Uterus (tissue), 2 donors: ENCODE measurements around the gene SDHAF2.

ENCODE experiments used
- CTCF ChIP-seq, 4 experiments: fragments of 200-600 bp in 2 of 4; fragments of 450-650 bp in 2 of 4; sonication (generic) in 2 of 4; IDR thresholded peaks; one replicate each; pipeline ENCODE4 v1.5.1; 2016 to 2019; ENCODE audit warnings: antibody characterized with exemption in 4 of 4, mild to moderate bottlenecking in 2 of 4, moderate library complexity in 1 of 4
- POLR2A ChIP-seq, 2 donors: fragments of 450-650 bp; IDR thresholded peaks; one replicate each; pipeline ENCODE4 v1.6.1; 2016; ENCODE audit warnings: antibody characterized with exemption in 2 of 2, mild to moderate bottlenecking in 1 of 2, moderate library complexity in 1 of 2

GRCh38 chr11:61482513-61482912 is 52.6 kb downstream of the SDHAF2 start:
- TF ChIP-seq CTCF (IDR thresholded peaks at IDR 0.05), result no peak
- TF ChIP-seq POLR2A (IDR thresholded peaks at IDR 0.05), result no peak
